ENCODE data around the gene C1QTNF1.

Gene C1QTNF1

DNA sequence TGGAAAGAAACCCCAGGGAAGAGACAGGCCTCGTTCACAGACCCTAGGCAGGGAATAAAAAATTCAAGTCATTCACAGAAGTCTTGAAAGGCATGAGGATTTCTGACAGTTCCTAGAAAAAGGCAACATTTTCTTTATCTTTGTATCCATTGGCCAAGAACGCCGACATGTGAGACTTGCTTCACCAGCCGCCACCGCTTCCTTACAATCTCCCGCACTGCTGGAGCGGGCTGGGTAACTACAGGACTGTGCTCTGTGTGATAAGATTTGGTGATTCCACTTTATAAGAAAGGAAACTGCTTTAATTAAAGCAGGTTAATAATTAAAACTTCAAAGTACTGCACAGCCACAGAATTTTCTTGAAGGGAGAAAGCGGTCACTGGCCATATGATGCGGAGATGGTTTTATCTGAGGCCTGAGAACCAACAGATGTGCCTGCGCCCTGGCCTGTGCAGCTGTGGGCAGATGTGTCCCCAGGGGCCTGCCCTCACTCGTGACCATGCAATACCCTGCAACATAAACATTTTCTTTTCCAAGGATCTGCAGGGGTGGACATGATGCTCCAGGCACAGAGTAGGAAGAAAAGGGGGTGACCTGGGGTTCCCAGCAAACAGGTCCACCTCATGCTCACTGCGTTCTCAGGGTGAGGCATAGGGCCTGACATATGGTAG, 31.3 kb upstream of the C1QTNF1 start:
- no peak for DNase-seq (ENCODE audit: low read depth)

DNA sequence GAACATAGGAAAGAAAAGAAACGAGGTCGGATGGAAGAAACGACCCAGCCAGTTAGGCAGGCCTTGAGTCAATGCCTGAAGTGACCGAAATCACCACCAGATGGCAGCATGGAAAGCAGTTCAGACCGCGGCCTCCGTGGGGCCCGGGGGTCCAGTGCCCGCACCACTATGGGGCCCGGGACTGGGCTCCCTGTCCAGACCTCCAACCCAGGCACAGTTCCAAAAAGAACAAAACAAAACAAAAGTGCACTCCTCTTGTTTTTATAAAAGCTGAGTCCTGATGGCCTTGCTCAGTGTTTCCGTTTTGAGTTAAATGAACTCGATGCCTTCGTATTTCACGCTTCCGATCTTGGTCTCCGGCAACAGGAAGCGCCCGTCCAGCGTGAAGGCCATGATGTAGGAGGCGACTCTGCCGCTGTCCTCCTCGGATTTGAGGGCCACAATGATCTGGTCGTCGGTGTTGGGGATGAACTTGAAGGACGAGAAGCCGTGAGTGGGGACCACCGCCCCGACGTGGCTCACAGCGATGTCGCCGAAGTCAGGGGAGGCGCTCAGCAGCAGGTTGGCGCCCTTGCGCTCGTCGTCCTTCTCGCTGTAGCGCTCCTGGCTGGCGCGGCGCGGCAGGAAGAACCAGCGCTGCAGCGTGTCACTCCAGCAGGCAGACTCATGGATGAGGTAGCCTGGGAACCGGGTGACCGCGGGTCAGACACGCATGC, 30.6 kb upstream of the C1QTNF1 start:
- DNase-seq (ENCODE audit: low read depth), result peak; percentile 32

DNA sequence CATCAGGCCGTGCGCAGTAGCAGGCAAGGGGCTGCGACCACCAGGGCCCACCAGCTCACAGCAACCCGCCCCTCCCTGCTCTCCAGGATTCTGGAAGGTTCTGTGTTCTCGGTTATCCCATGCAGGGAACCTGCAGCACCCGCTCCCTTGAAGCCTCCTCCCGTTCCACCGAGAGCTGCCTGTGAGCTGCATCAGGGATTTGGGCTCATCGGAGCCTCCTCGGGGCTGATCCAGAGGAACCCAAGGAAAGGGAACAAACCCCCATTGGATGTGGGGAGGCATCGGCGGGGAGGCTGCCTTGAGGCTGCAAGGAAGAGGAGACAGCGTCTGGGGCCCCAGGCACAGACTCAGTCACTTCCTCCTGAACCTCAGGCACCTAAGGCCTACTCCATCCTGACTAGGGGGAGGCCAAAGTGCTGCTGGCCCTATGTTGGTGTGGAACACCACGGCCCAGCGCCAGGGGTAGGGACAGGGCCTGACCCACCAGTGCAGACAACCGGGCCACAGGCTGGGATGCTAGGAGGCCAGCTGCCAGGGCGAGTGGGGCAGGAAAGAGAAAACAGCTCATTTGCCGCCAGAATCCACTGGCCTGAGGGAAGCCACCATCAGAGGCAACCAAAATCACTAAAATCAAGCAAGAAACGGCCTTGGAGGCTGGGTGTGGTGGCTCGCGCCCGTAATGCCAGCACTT, 29.8 kb upstream of the C1QTNF1 start:
- DNase-seq (ENCODE audit: low read depth), result no peak

DNA sequence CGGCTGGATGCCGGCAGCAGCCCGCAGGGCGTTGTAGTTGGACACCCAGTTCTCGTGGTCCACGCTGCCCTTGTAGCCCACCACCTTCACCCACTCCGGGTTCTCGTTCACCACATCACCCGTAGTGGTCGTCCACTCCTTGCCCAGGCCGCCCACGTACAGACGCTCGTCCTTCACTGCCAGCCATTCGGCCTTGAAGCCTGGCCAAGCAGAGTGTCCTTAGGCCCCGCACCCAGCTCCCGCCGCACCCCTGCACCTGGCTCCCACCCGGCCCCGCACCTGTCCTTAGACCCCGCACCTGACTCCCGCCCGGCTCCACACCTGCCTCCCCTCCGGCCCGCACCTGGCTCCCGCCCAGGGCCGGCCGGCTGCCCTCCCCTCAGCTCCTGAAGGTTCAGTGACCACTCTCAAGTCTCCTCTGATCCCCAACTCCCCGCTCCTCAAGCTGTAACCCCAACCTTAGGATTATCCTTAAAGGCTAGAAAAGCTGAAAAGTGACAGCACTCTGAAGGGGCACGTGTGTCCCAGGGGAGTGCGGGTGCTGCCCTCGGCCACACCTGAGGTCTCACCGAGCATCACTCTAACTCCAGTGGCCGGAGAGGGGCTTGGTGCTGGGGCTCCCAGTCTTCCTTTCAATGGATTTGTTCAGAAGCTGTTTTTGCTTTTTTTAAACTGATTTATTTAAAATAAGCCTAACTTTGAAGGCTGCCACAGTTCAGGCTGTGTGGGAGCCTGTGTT, 28.8 kb upstream of the C1QTNF1 start:
- DNase-seq (ENCODE audit: low read depth), result no peak

DNA sequence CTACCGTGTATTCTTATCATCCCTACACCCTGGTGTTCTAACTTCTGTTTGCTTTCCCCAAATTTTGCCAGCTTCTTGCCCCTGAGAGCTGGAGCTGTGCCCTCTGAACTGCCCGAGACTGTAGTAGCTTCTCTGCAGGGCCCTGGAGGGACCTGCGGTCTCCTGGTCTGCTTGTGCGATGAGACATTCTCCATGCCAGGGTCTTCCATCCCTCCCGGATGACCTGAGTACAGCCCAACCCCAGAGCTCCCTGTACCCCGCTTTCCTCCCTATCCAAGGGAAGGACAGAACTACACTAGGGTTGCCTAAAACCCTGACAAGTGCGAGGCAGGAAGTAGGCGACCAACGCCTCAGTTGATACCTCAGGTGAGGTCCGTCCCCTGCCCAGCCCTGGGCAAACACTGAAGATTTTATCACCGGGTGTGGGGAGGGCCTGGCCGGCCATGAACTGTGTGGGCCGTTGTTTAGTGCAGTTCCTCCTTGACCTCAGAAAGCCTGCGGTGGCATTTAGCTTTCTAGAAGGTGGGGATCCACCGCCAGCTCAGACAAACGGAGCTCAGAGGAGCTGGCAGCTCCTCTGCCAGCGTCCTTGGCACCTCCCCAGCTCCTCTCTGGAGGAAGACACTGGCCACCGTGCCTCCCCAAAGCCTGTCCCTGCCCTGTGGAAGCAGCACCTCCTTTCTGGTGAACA, 28.1 kb upstream of the C1QTNF1 start:
- no peak for DNase-seq (ENCODE audit: low read depth)

DNA sequence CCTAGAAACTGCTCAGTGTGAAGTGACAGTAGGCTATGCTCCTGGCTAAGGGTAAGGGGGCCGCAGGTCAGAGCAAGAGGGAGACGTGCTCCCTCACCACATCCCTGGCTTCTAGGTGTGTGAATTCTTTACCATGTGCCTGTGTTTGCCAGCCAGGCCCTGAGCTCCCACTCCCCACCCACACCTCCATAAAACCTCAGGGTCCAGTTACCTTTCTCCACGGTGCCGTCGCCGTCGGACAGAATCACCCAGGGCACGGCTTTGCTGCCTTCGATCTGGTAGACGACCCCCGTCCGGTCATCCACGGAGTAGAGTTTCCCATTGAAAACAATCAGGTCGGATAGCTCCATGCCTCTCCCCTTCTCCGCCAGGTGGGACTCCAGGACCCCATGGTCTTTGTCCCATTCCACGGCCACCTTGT, 27.2 kb upstream of the C1QTNF1 start:
- DNase-seq (ENCODE audit: low read depth), result no peak

DNA sequence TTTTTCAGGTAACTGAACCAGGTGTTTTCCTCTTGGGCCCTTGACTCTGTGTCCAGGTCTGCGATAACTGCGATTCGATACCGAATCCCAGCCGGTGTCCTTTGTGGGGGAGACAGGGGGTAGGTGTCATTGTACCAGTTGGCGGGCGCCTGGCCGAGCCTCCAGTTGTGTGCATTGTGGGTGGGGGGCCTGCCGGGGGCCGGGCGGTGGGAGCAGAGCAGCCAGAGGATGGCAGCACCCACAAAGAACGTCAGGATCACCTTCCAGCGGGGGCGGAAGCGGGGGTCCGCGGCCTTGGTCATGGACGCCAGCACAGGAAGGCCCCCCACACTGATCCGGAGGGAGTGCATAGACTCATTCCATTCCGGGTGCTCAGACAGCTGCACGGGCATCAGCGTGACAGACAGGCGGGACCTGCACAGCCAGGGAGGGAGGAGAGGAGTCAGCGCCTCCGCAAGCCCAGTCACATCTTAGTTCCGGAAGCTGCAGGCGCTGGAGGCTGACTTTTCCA, 26.7 kb upstream of the C1QTNF1 start:
- no peak for DNase-seq (ENCODE audit: low read depth)

DNA sequence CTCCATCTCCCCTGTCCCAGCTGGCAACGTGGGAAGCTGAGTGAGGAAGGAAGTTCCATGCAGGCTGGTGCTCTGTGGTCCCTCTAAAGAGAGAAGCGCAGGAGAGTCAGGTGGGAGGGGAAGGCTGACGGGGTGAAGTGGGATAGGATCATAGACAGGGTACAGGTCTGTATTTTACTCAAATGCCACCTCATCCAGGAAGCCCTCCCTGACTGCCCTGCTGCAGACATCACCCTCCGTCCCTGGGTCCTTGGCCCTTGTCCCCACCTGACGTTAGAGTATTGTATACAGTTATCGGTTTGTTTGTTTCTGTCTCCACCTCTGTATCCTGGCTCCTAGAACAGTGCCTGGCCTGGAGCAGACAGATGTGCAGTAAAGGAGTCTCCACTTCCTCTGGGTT, 26.1 kb upstream of the C1QTNF1 start:
- no peak for DNase-seq (ENCODE audit: low read depth)

DNA sequence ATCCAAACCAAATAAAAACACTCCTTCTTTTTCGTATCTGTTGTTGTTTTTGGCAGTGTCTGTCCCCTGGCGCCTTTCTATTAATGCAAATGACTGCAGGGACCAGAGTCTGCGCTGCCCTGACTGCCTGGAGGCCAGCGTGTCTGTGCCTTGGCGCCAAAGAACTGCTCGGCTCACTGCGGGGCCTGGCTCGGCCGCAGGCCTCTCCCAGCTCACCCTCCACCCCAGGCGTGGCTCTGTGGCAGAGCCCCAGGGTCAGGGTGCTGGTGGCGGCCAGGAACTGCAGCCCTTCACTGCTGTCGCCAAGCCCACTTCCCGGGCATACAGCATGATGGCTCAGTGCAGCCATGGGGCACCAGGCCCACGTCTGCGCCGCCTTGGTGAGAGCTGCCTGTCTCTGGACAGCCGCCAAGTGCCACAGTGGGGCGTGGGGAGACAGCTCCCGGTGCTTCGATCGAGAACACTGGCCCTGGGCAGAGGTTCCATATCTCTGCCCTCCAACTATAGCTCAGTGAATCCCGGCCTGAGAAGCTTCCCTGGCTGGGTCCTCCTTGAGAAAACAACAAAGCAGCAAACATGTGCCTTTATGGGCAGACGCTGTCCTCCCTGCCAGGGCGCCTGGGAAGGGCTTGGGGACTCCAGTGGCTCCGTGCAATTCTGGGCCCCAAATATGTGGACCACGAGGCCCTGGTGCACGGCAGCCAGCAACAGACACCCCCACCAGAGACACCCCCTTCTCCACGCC, 25.5 kb upstream of the C1QTNF1 start:
- no peak for DNase-seq (ENCODE audit: low read depth)

DNA sequence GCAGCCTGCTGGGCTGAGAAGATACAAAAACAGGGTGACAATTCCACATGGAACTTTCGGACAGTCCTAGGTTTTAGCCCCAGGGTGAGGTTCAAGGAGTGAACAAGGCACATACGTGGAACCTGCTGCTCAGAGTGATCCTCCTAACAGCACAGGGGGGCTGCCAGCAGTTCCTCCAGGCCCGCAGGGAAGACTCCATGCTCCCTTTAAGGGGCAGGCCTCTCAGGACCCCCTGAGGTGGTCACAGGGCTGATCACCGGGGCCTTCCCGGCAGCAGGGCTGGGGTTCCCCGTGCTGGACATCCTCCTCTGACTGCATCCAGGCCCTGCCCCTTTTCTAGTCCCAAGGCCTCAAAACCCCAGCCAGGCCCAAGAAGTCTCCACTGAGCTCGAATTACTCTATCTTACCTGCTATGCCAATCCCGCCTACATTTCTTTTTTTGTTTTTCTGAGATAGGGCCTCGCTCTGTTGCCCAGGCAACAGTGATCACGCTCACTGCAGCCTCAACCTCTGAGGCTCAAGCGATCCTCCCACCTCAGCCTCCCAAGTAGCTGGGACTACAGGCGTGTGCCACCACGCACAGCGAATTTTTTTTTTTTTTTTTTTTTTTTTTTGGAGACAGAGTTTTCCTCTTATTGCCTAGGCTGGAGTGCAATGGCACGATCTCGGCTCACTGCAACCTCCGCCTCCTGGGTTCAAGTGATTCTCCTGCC, 24.8 kb upstream of the C1QTNF1 start:
- DNase-seq (ENCODE audit: low read depth), result no peak

DNA sequence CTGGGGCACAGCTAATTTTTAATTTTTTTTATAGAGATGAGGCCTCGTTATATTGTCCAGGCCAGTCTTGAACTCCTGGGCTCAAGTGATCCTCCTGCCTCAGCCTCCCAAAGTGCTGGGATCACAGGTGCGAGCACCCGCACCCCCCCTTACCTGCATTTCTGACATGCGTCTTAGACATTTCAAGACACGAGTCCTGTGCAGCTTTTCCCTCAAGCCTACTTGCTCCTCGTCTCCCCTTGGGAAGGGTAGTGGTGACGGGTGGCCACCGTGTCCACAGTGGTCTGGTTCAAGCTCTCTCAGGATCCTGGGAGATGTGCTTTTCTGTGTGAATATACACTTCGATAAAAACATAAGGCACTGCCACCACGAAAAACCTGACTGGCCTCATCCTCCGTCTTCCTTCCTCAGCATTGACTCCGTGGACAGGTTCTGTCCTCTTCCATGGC, 24.0 kb upstream of the C1QTNF1 start:
- no peak for DNase-seq (ENCODE audit: low read depth)

DNA sequence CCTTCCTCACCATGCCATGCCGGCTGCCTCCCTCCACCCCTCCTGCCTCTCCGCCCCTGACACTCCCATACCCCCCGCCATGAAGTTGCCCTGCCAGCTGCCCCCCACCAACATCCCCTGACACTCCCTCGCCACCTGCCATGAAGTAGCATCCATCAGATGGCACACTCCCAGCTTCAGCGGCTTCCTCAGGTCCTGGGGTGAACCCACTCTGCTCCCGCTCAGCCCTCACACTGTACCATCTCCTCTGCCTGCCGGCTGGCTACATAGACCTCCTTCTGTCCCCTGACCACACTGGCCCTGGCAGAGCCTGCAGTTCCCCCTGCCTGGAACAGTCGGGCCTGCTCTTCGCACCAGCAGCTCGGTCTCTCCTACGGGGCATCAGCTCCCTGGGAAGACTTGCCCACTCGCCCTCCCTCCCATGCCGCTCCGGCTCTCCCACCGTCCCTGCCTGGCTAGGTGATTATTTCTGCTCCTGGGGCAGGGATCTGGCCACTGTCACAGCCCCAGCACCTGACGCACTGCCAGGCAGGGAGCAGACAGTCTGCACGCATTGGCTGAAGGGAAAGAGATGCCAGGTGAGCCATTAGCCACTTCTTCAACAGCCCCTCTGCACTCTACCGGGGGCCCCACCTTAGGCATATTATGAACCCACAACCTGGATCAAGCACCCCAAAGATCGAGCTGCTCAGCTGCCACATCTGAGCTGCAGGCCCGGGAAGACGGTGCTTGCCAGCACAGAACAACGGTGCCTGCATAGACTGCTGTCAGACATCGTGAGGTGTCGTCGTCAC, 23.4 kb upstream of the C1QTNF1 start:
- no peak for DNase-seq (ENCODE audit: low read depth)

DNA sequence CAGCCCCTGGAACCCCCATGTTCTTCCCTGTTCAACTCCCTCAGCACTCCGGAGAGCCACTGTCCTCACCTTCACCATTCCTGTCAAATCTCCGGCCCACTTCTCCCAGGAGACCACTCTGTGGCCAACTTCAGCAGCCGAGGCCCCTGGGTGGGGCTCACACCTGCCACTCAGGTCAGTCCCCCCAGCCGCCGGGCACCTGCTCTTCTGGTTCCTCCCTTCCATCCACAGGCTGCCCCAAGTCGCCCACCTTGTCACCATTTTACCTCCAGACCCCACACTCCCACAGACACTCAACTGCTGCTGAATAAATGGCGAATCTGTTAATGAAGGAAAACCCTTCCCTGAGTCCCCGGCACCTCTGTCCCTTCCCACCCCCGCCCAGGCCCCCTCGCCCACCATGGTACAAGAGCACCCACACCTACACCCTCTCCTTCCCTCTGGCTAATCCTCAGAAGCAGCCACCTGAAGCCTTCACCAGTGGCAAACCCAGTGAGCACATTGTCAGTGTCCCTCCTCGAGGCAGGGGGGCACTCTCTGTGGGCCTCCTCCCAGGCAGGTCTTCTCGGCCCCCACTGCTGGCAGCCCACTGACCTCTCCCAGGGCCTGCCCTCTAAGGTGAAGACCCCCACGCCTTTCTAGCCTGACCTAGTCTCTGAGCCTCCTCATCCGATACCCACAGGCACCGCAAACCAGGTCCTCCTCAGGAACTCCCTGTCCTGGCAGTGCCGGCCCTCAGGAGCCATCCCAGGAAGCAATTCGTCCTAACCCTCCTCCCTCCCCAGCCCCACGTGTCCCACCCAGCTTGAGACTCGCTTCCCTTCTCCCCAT, 22.6 kb upstream of the C1QTNF1 start:
- no peak for DNase-seq (ENCODE audit: low read depth)

DNA sequence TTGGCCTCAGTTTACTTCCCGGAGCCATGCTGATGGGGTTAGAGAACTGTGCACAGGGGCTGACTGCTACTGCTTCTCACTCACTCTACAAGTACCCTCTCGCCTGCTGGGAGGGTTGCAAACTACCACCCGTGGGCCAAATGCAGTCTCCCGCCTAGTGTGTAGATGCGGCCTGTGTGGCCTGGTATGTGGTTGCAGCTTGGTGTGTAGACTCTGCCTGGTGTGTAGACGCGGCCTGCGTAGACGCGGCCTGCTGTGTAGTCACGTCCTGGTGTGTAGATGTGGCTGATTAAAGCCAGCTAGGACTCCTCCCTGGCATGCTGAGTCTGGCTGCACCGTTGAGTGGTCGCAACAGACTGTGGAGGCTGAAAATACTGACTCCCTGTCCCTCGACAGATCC, 21.7 kb upstream of the C1QTNF1 start:
- no peak for DNase-seq (ENCODE audit: low read depth)

DNA sequence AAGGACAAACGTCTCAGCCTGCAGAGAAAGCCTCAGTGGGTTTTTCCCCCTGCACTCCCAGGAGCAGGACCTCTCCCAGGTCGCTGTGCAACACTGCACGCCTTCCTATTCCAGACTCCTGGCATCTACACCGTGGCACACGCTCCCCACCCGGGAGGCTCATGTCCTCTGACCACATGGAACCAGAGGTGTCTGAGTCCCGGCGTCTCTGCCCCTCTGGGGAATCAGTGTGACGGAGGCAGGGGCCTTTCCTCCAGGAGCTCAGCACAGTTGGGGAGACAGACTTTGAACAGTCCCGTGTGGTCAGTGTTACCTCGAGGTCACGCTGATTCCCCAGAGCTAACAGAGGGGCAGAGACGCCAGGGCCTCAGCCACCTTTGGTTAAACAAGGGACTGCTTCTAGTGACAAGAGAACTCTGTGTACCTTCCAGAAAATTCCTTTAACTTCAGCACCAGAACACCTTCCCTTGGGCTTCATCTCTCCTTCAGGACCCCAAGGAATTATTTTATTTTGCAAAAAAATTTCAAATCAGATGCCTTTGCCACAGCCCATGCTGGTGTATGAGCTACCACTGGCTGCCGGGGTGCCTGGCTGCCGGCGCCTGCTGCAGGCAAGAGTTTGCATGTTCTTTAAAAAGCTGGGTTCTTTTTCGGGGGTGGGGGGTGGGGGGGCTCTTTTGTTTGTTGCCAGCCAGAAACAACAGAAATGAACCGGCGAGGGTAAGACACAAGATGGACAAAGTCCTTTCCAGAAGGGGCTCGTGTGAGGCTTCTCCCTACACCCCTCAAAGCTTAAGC, 21.0 kb upstream of the C1QTNF1 start:
- no peak for DNase-seq (ENCODE audit: low read depth)

DNA sequence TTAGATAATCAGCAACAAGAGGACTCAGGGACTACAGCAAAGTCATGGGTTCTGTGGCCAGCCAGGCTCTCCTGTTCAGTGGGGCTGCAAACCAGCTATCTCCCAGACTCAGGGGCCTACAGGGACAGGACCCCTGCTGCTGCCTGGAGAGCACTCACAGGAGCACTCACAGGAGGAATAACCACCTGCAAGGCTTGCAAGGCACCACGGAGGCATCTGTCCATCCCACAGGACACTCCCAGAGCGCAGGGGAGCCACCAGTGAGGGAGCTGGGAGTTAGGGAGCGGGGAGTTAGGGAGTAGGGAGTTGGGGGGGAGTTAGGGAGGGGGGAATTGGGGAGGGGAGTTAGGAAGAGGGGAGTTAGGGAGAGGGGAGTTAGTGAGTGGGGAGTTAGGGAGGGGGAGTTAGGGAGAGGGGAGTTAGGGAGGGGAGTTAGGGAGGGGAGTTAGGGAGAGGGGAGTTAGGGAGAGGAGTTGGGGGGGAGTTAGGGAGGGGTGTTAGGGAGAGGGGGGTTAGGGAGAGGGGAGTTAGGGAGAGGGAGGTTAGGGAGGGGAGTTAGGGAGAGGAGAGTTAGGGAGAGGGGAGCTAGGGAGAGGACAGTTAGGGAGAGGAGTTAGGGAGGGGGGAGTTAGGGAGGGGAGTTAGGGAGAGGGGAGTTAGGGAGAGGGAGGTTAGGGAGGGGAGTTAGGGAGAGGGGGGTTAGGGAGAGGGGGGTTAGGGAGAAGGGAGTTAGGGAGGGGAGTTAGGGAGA, 20.1 kb upstream of the C1QTNF1 start:
- no peak for DNase-seq (ENCODE audit: low read depth)

All from stimulated activated CD8-positive, alpha-beta memory T cell treated with anti-CD3 and anti-CD28 coated beads, Interleukin-12 subunit alpha, Interleukin-12 subunit beta, amount 100 ng/mL, for 1 hour (primary cell).